GM12878 (cell line): ENCODE results near the gene DNAH1.

Experiments used
- CTCF ChIP-seq, 3 experiments: IDR thresholded peaks in 2 of 3; conservative IDR thresholded peaks in 1 of 3; 2 replicates each; pipeline ENCODE4 v1.5.1; 2011; ENCODE audit warnings: low read depth in 3 of 3, low read length in 3 of 3, mild to moderate bottlenecking in 3 of 3, control low read depth in 2 of 3, moderate library complexity in 2 of 3, inconsistent platforms in 1 of 3, mixed read lengths in 1 of 3; ENCODE audit not compliant: control insufficient read depth in 2 of 3, insufficient read depth in 1 of 3; ENCODE audit errors: extremely low read depth in 1 of 3
- JUND ChIP-seq: IDR thresholded peaks from 2 replicates; pipeline ENCODE4 v1.6.1; 2012; ENCODE audit warnings: low read depth, mild to moderate bottlenecking, low read length, improper control_type of control experiment, moderate library complexity

- TF ChIP-seq CTCF (IDR thresholded peaks at IDR 0.05 in 2 of 3, conservative IDR thresholded peaks at IDR 0.05 in 1 of 3; ENCODE audit: control insufficient read depth in 2 of 3, extremely low read depth in 1 of 3, insufficient read depth in 1 of 3, low read depth in 3 of 3, low read length in 3 of 3) (no peak), JUND (no peak)
Observed at GRCh38 chr3:52333869-52334557, 17.9 kb downstream of the DNAH1 start.
